Neutrophil (primary cell): ENCODE measurements around the gene PLXNA4.

Source experiments
- H3K27ac ChIP-seq: fragments of 200-600 bp; sonication (generic); 2 replicates; pipeline ENCODE4 v1.5.1; 2016; ENCODE audit warnings: mild to moderate bottlenecking, moderate library complexity
- H3K27me3 ChIP-seq: fragments of 200-600 bp; sonication (generic); 2 replicates; pipeline ENCODE4 v1.6.0; 2016; ENCODE audit warnings: mild to moderate bottlenecking
- H3K36me3 ChIP-seq: fragments of 200-600 bp; sonication (generic); 2 replicates; pipeline ENCODE4 v1.5.1; 2017
- H3K4me1 ChIP-seq, 2 experiments: fragments of 200-600 bp in 1 of 2; sonication (generic) in 1 of 2; 1 replicate in 1 of 2; 2 replicates in 1 of 2; pipeline versions ENCODE4 v1.5.1 to v1.6.1; 2013 to 2016; ENCODE audit warnings: low read depth in 1 of 2, low read length in 1 of 2, mild to moderate bottlenecking in 1 of 2, moderate library complexity in 1 of 2; ENCODE audit not compliant: control insufficient read depth in 1 of 2, insufficient read depth in 1 of 2
- H3K4me3 ChIP-seq, 2 experiments: fragments of 200-600 bp in 1 of 2; sonication (generic) in 1 of 2; 1 replicate in 1 of 2; 2 replicates in 1 of 2; pipeline ENCODE4 v1.5.1; 2013 to 2016; ENCODE audit warnings: low read depth in 1 of 2, low read length in 1 of 2, mild to moderate bottlenecking in 1 of 2, moderate library complexity in 1 of 2
- H3K9me3 ChIP-seq: fragments of 200-600 bp; sonication (generic); 2 replicates; pipeline ENCODE4 v1.5.1; 2016
- TF ChIP-seq, protein P1 (sequence below): fragments of 200-600 bp; sonication (generic); IDR thresholded peaks from 2 replicates; pipeline ENCODE4 v1.5.1; 2016; ENCODE audit warnings: antibody characterized with exemption

Gene PLXNA4

DNA sequence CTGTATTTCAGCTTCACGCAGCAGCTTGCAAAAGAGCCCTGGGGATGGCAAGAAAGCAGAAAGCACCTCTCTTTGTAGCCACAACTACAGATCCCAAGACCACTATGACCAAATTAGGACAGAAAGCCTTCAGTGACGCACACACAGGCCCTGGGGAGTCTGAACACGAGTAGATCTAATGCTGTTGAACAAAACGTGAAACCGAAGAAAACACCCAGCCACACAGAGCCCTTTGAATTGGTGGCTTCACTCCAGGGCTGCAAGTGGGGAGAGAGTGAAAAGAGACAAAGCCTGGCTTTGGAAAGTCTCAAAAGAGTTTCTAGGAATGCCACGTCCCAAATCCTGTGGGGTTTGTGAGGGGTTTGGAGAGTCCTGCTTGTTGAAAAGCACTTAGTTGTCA is 28.4 kb downstream of the PLXNA4 start:
- H3K4me1 ChIP-seq: no peaks in the 10 kb centered on the region
- peaks cover 19% of the 10 kb centered on the region for H3K27me3 ChIP-seq
- no peaks in the 10 kb centered on the region for H3K9me3 ChIP-seq
- H3K4me3 ChIP-seq: no peak overlapping the region
- H3K27ac ChIP-seq: no peak overlapping the region
- TF ChIP-seq, protein P1, sequence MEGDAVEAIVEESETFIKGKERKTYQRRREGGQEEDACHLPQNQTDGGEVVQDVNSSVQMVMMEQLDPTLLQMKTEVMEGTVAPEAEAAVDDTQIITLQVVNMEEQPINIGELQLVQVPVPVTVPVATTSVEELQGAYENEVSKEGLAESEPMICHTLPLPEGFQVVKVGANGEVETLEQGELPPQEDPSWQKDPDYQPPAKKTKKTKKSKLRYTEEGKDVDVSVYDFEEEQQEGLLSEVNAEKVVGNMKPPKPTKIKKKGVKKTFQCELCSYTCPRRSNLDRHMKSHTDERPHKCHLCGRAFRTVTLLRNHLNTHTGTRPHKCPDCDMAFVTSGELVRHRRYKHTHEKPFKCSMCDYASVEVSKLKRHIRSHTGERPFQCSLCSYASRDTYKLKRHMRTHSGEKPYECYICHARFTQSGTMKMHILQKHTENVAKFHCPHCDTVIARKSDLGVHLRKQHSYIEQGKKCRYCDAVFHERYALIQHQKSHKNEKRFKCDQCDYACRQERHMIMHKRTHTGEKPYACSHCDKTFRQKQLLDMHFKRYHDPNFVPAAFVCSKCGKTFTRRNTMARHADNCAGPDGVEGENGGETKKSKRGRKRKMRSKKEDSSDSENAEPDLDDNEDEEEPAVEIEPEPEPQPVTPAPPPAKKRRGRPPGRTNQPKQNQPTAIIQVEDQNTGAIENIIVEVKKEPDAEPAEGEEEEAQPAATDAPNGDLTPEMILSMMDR: no peak
- no peaks in the 10 kb centered on the region for H3K36me3 ChIP-seq

DNA sequence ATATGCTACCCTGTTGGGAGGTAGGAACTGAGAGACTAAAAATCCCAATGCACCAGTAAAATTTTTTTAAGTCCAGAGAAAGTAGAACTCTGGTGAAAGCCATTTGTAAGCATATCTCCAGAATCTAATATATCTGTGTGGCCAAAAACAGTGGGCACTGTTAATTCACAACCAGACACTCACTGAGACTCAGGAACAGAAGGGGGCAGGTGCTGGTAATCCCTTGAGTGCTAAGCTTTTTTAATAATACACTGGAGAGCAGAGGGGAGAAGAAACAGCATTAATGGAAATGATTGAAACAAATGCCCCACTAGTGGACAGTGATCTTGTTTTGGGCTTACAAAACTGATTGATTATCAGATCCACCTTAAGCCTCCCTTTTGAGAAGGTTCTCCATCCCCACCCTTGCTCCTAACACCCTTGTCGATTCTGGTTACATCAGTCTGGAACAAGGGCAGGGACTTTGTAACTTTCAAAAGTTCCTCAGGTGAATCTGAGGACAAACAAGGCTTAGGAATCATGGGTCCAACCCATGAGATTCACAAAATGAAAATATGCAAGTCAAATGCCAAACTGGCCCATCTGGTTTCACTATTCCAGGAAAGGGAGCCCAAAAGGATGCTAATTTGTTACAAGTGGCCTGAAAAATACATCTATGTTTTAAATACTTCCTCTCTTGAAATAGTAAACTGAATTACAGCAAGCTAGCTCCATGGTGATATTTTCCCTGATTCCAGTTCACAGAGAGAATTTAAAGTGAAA is 29.7 kb downstream of the PLXNA4 start:
- H3K27ac ChIP-seq: no peak overlapping the region
- no peaks in the 10 kb centered on the region for H3K9me3 ChIP-seq
- peaks cover 13% of the 10 kb centered on the region for H3K27me3 ChIP-seq
- TF ChIP-seq, protein P1: no peak
- H3K4me3 ChIP-seq: no peak overlapping the region
- no peaks in the 10 kb centered on the region for H3K4me1 ChIP-seq
- H3K36me3 ChIP-seq: no peaks in the 10 kb centered on the region

DNA sequence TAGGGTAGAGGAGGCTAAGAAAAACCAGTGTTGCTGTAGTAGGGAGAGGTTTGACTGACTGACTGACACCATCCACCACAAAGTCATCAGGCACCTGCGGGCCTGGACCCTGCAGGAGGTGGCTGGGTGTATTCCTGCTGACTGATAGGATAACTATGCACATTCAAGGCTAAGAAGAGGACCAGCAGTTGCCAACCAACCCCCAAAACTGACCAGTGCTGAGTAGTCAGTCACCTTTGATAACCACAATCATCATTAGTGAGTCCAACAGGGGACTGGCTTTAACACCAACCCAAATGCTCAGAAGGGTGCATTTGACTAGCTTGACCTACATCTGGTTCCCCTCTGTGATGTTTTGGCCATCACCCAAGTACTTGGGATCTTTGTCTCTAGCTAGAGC is 30.5 kb downstream of the PLXNA4 start:
- TF ChIP-seq, protein P1: no peak
- peaks cover 13% of the 10 kb centered on the region for H3K27me3 ChIP-seq
- H3K4me3 ChIP-seq: no peak overlapping the region
- H3K27ac ChIP-seq: no peak overlapping the region
- H3K9me3 ChIP-seq: no peaks in the 10 kb centered on the region
- H3K36me3 ChIP-seq: no peaks in the 10 kb centered on the region
- H3K4me1 ChIP-seq: no peaks in the 10 kb centered on the region

DNA sequence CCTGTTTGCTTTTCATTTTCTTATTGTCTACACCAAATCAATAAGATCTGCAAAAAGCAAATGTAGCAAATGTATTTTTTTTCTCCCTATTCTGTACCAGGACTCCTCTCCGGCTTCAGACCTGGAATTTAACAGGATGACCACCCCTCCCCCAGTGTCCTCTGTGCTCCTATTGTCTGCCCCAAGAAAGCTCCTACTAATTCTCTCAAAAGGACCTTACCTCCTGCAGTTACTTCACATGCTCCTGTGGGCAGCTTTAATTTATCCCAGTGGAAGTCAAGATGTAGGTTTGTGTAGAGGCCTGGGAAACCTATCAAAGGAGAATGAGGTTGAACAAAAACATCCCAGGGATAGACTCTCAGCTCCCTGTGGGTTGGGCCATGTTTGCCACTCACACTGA is 31.3 kb downstream of the PLXNA4 start:
- TF ChIP-seq, protein P1: no peak
- no peaks in the 10 kb centered on the region for H3K9me3 ChIP-seq
- no peaks in the 10 kb centered on the region for H3K4me1 ChIP-seq
- no peak overlapping the region for H3K27ac ChIP-seq
- H3K27me3 ChIP-seq: peaks cover 13% of the 10 kb centered on the region
- H3K36me3 ChIP-seq: no peaks in the 10 kb centered on the region
- H3K4me3 ChIP-seq: no peak overlapping the region

DNA sequence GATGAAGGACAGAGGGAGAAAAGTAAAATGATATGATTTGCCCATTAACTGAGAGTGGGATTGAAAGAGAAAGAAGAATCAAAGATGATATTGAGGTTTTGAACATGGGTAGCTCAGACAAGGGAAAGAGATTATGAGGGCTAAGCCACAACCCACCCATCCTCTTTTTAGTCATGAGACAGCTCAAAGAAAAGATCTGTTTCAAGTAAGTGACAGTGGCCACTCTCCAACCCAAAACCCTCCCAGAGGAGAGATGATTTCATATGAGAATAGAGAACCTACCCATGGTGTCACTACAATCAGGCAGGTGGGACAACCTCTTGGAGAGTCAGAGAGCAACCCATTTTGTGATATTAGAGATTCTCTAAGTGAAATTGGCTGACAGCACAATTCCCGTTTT is 32.2 kb downstream of the PLXNA4 start:
- no peak overlapping the region for H3K27ac ChIP-seq
- peaks cover 13% of the 10 kb centered on the region for H3K27me3 ChIP-seq
- H3K9me3 ChIP-seq: no peaks in the 10 kb centered on the region
- H3K36me3 ChIP-seq: no peaks in the 10 kb centered on the region
- no peak overlapping the region for H3K4me3 ChIP-seq
- no peaks in the 10 kb centered on the region for H3K4me1 ChIP-seq
- TF ChIP-seq, protein P1: no peak
